Hematopoietic multipotent progenitor cell treated with erythropoietin and hydrocortisone succinate and interleukin-3 and kit ligand, for 17 days (in vitro differentiated cells): Measurements from ENCODE around the gene SSTR4.

Source experiments
- DNase-seq: peaks from one replicate; pipeline ENCODE4 v3.0.0-alpha.2; 2015; ENCODE audit warnings: low spot score

The SSTR4 gene

GRCh38 chr20:23043376-23043775 is 8.3 kb downstream of the SSTR4 start:
- peak; percentile 75 for DNase-seq

GRCh38 chr20:23046431-23046830 is 11.3 kb downstream of the SSTR4 start:
- DNase-seq: no peak

GRCh38 chr20:23047001-23047737 is 12.1 kb downstream of the SSTR4 start:
- DNase-seq: no peak

DNA sequence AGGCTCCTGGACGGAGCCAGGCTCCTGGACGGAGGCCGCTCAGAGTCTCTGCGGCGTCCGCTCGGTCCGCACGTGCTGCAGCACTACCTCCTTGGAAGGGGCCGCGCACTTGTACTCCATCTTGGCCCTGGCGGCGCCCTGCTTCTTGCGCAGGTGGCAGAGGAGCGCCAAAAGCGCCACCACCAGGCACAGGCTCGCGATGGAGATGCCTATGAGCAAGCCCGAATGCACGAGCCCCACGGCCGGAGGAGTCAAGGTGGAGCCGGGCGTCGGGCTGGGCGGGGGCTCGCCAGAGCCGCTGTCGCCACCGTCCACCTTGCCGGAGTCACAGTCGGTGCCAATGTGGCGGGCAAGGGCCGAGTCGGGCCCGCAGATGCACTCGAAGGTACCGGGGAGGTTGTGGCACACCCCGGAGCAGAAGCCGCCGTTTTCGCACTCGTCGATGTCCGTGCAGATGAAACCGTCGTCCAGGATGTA is 12.7 kb downstream of the SSTR4 start:
- DNase-seq: no peak

DNA sequence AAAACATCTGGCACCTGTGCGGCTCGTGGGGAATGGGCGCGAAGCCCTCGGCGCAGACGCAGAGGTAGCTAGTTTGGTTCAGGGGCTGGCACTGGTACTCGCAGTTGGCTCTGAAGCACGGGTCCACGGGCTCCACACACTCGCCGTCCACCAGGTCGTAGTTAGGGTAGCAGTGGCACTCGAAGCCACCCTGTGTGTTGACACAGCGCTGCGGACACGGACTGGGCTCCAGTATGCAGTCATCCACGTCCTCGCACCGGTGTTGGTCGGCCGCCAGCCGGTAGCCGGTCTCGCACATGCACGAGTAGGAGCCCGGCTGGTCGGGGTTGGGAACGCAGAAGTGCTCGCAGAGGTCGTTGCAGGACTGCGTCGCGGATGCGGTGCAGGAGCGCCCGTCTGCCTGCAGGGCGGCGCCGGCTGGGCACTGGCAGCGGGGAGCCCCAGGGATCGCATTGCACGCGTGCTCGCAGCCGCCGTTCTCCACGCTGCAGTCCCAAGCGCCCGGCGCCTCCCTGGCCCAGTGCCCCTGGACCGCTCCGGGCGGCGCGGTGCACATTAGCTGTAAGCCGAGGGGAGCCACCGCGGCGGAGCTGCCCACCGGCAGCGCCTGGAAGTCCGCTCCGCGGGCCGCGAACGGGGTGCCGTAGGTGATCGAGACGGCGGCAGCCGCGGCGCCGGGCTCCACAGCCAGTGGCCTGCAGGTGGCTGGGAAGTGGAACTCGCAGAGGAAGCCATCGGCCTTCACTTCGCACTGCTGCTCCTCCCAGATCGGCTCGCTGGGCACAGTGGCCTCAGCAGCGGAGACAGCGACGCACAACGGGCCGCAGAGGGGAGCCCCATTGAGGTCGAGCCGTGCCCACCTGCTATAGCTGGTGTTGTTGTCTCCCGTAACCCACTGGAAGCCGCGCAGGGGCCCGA is 13.4 kb downstream of the SSTR4 start:
- peak; percentile 40 for DNase-seq

DNA sequence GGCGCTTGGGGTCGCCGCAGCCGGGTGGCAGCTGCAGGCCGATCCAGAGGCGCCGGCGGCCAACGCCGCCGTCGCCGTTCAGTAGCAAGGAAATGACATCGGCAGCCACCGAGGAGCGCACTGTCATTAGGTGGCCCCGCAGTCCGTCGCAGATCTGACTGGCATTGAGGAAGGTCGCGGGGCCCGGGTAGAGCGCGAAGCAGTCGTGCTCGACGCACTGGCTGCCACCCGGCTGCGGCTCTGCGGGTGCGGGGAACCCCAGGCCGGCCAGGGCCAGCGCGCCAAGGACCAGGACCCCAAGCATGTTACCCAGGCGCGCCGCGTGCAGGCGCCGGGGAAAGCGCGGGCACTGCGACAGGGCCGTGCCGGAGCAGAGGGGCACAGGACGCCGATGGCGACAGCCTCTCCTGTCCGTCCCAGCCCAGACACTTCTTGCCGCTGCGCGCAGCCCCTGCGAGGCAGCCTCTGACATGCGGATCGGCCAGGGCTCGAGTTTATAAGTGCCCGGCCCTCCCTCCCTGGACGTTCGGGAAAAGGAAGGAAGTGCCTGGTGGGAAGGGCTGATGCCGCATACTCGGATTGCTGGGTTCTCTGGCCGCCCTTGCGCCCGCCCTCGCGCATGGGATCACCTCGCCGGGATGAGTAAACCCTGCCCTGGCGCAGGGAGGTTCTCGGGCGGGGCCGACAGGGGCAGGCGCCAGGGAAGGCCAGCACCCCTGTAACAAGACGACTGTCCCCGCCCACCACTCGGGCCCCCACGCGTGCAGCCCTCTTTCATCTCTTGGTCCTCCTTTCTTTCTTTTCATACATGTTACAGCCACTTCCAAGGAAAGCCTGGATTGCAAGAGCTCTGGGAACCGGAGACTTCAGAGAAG is 14.3 kb downstream of the SSTR4 start, which contains the start of gene THBD:
Gene THBD (minus strand): TSS at position 472 of the 875 bp plus-strand sequence. CDS start 168 bp downstream, at position 304.
- no peak for DNase-seq

DNA sequence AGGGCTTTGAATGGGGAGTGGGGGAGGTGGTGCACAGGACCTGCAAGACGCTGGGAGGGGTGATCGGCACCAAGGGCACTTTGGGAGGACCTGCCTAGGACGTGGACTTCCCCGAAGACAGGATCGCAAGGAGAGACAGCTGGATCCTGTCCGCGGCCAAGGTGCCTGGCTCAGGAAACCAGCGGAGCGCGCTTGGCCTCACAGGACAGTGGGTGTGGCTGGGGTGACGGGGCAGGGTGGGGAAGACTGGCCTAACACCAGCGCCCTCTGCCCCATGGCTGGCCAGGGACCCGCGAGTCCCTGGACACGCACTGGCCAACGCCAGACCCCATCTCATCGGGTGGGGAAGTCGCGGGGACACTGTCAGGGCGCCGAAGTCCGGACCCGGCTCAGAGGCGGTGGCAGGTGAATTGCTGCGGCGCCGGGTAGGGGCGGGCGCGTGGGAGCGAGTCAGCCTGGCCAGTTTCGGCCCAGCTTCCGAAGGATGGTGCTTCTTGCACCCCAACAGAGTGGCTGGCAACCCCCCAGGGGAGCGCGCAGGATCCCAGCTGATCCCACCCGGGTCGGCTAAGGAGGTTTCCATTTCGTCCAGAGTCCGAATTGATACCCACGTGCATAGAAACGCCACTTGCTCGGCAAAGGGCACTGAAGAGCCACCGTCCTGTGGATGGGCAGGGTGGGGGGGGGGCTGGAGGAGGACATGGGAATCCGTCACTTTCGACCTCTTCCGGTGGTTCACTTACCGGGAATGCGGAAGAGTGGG is 15.1 kb downstream of the SSTR4 start:
- DNase-seq: peak; percentile 28

GRCh38 chr20:23050847-23051627 is 15.9 kb downstream of the SSTR4 start:
- DNase-seq: peak; percentile 55

GRCh38 chr20:23052904-23053303 is 17.8 kb downstream of the SSTR4 start:
- DNase-seq: no peak

- no peak for DNase-seq
Observed at GRCh38 chr20:23058240-23058639, 23.1 kb downstream of the SSTR4 start.

GRCh38 chr20:23059001-23059400 is 23.9 kb downstream of the SSTR4 start:
- DNase-seq: no peak

- DNase-seq: no peak
Observed at GRCh38 chr20:23059846-23060245, 24.7 kb downstream of the SSTR4 start.

DNA sequence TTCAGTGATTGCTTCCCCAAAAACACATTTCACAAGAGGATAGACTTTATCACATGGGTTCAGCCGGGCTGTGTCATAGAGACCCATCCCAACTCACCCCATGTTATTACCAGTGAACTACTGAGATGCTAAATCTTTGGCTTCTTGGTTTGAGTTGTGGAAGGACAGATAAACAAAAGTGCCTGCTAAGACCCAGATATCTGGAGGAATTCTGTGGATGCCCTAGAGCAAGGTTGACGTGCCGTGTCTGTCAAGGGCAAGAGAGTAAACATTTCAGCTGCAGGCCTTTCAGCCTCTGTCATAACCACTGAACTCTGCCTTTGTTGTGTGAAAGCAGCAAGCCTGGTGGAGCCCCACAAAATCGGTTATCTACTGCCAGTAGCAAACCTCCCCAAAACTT is 25.5 kb downstream of the SSTR4 start:
- no peak for DNase-seq

DNA sequence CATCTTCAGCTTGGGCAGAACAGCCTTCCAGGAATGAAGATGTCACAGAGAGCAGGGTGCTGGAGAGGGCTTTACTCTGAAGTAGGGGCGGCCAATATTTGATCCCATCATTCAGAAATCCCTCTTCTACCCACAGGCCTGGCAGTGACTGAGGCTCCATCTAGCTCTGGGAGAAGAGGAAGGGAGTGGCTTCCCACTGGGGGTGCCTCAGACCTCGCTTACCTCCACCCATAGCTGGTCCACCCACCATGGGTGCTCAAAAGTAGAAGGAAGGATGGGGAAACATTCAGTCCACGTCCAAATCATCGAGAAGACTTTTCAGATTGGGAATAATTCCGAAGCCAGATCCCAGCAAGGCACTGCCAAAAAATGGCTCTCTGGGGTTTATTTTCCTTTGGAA is 26.1 kb downstream of the SSTR4 start:
- DNase-seq: no peak

- DNase-seq: no peak
Observed at GRCh38 chr20:23061734-23062561, 26.8 kb downstream of the SSTR4 start.

DNA sequence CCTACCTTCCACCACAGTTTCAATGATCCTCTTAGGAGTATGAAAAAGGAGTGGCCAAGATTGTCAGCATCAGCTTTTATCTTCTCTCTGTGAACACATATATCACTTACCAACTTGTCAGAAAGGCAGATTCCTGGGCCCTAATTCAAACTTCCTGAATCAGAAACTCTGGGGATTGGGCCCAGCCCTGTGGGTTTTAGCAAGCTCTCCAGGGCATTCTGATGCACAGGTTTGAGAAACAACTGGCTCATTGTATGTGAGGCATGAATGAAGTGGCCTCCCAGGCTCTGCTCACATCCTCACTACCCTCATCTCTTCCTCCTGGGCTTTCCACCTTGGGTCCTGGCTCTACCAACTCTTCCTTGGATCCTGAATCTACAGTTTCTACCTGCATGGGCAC is 27.5 kb downstream of the SSTR4 start:
- no peak for DNase-seq

- no peak for DNase-seq
Observed at GRCh38 chr20:23063168-23063567, 28.1 kb downstream of the SSTR4 start.

GRCh38 chr20:23063581-23063980 is 28.5 kb downstream of the SSTR4 start:
- DNase-seq: no peak
